Measurements from ENCODE around the gene ADCK1.

DNA sequence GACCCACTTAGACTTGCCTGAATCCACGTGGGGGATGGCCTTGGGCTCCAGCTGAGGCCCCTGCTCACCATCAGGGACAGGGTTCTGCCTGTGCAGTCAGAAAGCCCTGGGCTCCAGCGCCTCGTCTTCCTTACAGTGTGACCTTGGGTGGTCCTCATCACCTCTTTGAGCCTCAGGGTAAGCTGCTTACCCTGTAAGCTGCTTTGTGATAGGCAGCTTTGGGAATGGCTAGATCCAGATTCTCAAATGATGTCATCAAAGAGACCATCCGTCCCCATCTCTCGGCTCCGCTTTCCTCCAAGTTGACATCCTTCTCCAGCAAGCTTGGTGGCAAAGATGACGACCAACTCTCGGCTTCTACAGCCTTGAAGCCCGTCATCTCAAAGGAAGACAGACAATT lies 127.0 kb downstream of the ADCK1 start:
- TF ChIP-seq, protein P1, sequence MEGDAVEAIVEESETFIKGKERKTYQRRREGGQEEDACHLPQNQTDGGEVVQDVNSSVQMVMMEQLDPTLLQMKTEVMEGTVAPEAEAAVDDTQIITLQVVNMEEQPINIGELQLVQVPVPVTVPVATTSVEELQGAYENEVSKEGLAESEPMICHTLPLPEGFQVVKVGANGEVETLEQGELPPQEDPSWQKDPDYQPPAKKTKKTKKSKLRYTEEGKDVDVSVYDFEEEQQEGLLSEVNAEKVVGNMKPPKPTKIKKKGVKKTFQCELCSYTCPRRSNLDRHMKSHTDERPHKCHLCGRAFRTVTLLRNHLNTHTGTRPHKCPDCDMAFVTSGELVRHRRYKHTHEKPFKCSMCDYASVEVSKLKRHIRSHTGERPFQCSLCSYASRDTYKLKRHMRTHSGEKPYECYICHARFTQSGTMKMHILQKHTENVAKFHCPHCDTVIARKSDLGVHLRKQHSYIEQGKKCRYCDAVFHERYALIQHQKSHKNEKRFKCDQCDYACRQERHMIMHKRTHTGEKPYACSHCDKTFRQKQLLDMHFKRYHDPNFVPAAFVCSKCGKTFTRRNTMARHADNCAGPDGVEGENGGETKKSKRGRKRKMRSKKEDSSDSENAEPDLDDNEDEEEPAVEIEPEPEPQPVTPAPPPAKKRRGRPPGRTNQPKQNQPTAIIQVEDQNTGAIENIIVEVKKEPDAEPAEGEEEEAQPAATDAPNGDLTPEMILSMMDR (IDR thresholded peaks at IDR 0.05; ENCODE audit: low read depth, low read length), result no peak
- no peak for TF ChIP-seq EZH2phosphoT487 (IDR thresholded peaks at IDR 0.05; ENCODE audit: low read depth)

All from OCI-LY3 (cell line).